ENCODE results near the gene ANKRD40. TPM values are rescaled to one million over a fixed set of nuclear protein-coding genes. Genes with fewer than 3 reads are reported as not detected.

Gene ANKRD40
- total and polyA plus RNA-seq, 2 donors (not counting 3 experiments of a cell fraction or from before 2014, with no cell fraction given), result 24.5 to 56.0 TPM

DNA sequence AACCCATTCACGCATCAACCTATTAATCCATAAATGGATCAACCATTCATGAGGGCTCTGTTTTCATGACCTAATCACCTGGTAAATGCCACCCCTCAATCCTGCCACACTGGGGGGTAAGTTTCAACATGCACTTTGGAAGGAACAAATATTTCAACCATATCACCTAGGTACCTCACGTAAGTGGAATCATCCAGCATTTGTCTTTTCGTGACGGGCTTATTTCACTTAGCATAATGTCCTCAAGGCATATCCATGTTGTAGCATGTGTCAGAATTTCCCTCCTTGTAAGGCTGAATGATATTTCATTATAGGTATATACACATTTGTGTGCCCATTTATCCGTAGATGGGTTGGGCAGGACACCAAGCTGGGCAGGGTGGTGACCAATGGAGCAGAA lies 35.6 kb downstream of the ANKRD40 start:
- intact Hi-C loops (cut with micrococcal nuclease) (no loop called here), dilution Hi-C loops (cut with MboI; ENCODE audit: extremely low pct_ligation_motif_present, low sequenced_read_pairs) (no loop called here)
- H3K9ac ChIP-seq (replicated peaks; ENCODE audit: extremely low read depth, insufficient read depth, low read length), result no peak overlapping the region
- no peaks in the 10 kb centered on the region for H3K36me3 ChIP-seq (ENCODE audit: control insufficient read depth in 2 of 2, extremely low read depth in 1 of 2, insufficient read depth in 2 of 2, low read length in 2 of 2)
- no peak overlapping the region for H3K4me3 ChIP-seq (replicated peaks in 1 of 3; ENCODE audit: insufficient read depth in 1 of 3, low read depth in 1 of 3, low read length in 3 of 3)
- POLR2A ChIA-PET, result no interaction called here
- H2AFZ ChIP-seq (ENCODE audit: low read depth, low read length), result no peak overlapping the region
- CTCF ChIA-PET, result interaction anchor here (2.1 to 2.7 kb wide), 2 partner anchors 11 to 41 kb away, joined by 9 read pairs; no protein-coding TSS in a partner anchor
- no peaks in the 10 kb centered on the region for H4K20me1 ChIP-seq (replicated peaks; ENCODE audit: control insufficient read depth, extremely low read depth, insufficient read depth, low read length)
- H3K79me2 ChIP-seq (ENCODE audit: control insufficient read depth, insufficient read depth, low read length), result no peaks in the 10 kb centered on the region
- H3K9me1 ChIP-seq (replicated peaks; ENCODE audit: control insufficient read depth, extremely low read depth, insufficient read depth, low read length), result no peaks in the 10 kb centered on the region
- peaks cover 14% of the 10 kb centered on the region for H3K4me1 ChIP-seq (ENCODE audit: control insufficient read depth, extremely low read depth, insufficient read depth, low read length)
- BruUV-seq (replicated peaks), result no TSS peak
- DNase-seq (ENCODE audit: low read depth, low spot score), result no peak
- FAIRE-seq, result no peak
- H3K9me3 ChIP-seq (replicated peaks; ENCODE audit: control insufficient read depth, insufficient read depth, low read length), result no peaks in the 10 kb centered on the region
- TF ChIP-seq EZH2 (IDR thresholded peaks at IDR 0.05; ENCODE audit: borderline replicate concordance, low read depth, low read length, severe bottlenecking), result no peak
- TF ChIP-seq JUN (IDR thresholded peaks at IDR 0.05; ENCODE audit: borderline replicate concordance, insufficient read depth, insufficient read length, low read depth), result no peak
- no peak for TF ChIP-seq MYC (IDR thresholded peaks at IDR 0.05; ENCODE audit: low read depth, low read length)
- TF ChIP-seq MAX (IDR thresholded peaks at IDR 0.05; ENCODE audit: insufficient read depth, insufficient read length), result no peak
- H3K27ac ChIP-seq (ENCODE audit: insufficient read depth, low read depth, low read length), result no peak overlapping the region
- no peak overlapping the region for H3K4me2 ChIP-seq (ENCODE audit: insufficient read depth, low read length)
- H3K27me3 ChIP-seq (ENCODE audit: control insufficient read depth in 2 of 2, insufficient read depth in 2 of 2, low read length in 2 of 2), result no peaks in the 10 kb centered on the region

GRCh38 chr17:50668838-50669581 lies 38.7 kb downstream of the ANKRD40 start:
- dilution Hi-C loops (cut with MboI; ENCODE audit: extremely low pct_ligation_motif_present, low sequenced_read_pairs) (no loop called here), intact Hi-C loops (cut with micrococcal nuclease) (loop anchor here (1.0 kb wide), 1 partner anchor 9 kb away; no protein-coding TSS in a partner anchor)
- Histone ChIP-seq H4K20me1 (replicated peaks; ENCODE audit: control insufficient read depth, extremely low read depth, insufficient read depth, low read length) (no peaks in the 10 kb centered on the region), H3K36me3 (ENCODE audit: control insufficient read depth in 2 of 2, extremely low read depth in 1 of 2, insufficient read depth in 2 of 2, low read length in 2 of 2) (no peaks in the 10 kb centered on the region), H3K27me3 (ENCODE audit: control insufficient read depth in 2 of 2, insufficient read depth in 2 of 2, low read length in 2 of 2) (no peaks in the 10 kb centered on the region), H3K9me3 (replicated peaks; ENCODE audit: control insufficient read depth, insufficient read depth, low read length) (no peaks in the 10 kb centered on the region), H3K9ac (replicated peaks; ENCODE audit: extremely low read depth, insufficient read depth, low read length) (no peak overlapping the region), H2AFZ (ENCODE audit: low read depth, low read length) (peak overlapping the region; percentile 53), H3K4me2 (ENCODE audit: insufficient read depth, low read length) (no peak overlapping the region), H3K79me2 (ENCODE audit: control insufficient read depth, insufficient read depth, low read length) (no peaks in the 10 kb centered on the region), H3K4me1 (ENCODE audit: control insufficient read depth, extremely low read depth, insufficient read depth, low read length) (peaks cover 14% of the 10 kb centered on the region), H3K4me3 (replicated peaks in 1 of 3; ENCODE audit: insufficient read depth in 1 of 3, low read depth in 1 of 3, low read length in 3 of 3) (no peak overlapping the region), H3K27ac (ENCODE audit: insufficient read depth, low read depth, low read length) (peak overlapping the region; percentile 50), H3K9me1 (replicated peaks; ENCODE audit: control insufficient read depth, extremely low read depth, insufficient read depth, low read length) (no peaks in the 10 kb centered on the region)
- no peak for FAIRE-seq
- ChIA-PET CTCF (interaction anchor here (0.6 to 5.2 kb wide), 6 partner anchors 10 to 46 kb away, joined by 3 to 21 read pairs (median 4); no protein-coding TSS in a partner anchor), POLR2A (interaction anchor here (1.1 kb wide), 1 partner anchor 8 kb away, joined by 3 read pairs; no protein-coding TSS in a partner anchor)
- no peak for TF ChIP-seq GATA2 (IDR thresholded peaks at IDR 0.05; ENCODE audit: insufficient read depth, insufficient read length, low read depth, low read length)
- TF ChIP-seq POLR2A (IDR thresholded peaks at IDR 0.05; ENCODE audit: low read depth, low read length), result no peak
- no peak for TF ChIP-seq FOS (IDR thresholded peaks at IDR 0.05; ENCODE audit: borderline replicate concordance, insufficient read depth, low read length)
- TF ChIP-seq EZH2 (IDR thresholded peaks at IDR 0.05; ENCODE audit: borderline replicate concordance, low read depth, low read length, severe bottlenecking), result no peak
- TF ChIP-seq JUN (IDR thresholded peaks at IDR 0.05; ENCODE audit: borderline replicate concordance, insufficient read depth, insufficient read length, low read depth), result no peak
- TF ChIP-seq MYC (IDR thresholded peaks at IDR 0.05; ENCODE audit: low read depth, low read length), result no peak
- no peak for TF ChIP-seq POLR2AphosphoS5 (IDR thresholded peaks at IDR 0.05; ENCODE audit: insufficient read depth, low read depth, low read length)
- TF ChIP-seq MAX (IDR thresholded peaks at IDR 0.05; ENCODE audit: insufficient read depth, insufficient read length), result no peak
- TF ChIP-seq CTCF (IDR thresholded peaks at IDR 0.05; ENCODE audit: extremely low read depth in 1 of 2, insufficient read depth in 1 of 2, low read depth in 1 of 2, low read length in 2 of 2), result no peak
- BruUV-seq (replicated peaks), result no TSS peak
- no peak for DNase-seq (ENCODE audit: low read depth, low spot score)
